ENCODE results near the gene ZNF568.

ZNF568 gene

DNA sequence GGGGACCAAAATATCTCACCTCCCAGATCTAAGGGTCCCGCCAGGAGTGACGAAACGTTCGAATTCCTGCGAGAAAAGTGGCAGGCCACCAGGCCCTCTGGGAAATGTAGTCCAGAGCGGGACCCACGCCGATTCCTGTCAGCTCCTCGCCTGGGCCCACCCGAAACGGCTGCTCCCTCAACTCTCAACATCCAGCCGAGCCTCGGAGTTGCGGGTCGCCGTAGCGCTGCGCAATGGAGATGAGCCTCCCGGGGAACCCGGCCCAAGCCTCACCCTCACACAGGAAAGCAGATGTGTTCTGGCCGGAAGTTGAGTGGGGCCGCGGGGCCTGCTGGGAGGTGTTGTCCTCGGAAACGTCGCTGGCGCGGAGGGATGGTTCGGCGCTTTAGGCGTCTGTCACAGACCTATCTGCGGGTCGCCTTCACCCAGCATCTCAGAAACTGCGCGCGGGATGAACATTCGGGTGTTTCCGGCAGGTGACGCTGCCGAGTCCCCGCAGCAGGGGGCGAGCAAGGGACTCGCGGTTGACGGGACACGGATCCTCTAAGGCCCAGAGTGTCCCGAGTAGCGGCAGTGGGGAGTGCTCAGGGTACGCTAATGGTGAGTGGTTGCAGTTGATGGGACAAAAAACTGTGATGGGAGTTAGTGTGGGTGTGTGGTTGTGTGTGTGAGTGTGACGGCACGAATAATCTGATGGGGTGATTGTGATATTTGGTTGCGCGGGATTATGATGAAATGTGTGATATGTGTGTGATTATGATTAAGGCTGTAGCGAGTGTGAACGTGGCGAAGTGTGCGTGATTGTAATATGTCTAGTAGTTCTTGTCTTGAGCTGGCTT lies at the start of gene ZNF568, which contains the start of gene ZNF829:
TSS of gene ZNF568 (plus strand) at position 341 of the 839 bp plus-strand sequence. CDS start 6,439 bp downstream, outside the sequence.
TSS of gene ZNF829 (minus strand) at position 300 of the 839 bp plus-strand sequence. CDS start 1,124 bp downstream, outside the sequence.
- peak; percentile 83 for DNase-seq (ENCODE audit: low read depth)

GRCh38 chr19:36876993-36877938 lies 38.9 kb upstream of the ZNF568 start:
- no peak for DNase-seq (ENCODE audit: low read depth)

GRCh38 chr19:36891768-36892357 lies 24.3 kb upstream of the ZNF568 start:
- DNase-seq (ENCODE audit: low read depth), result no peak

DNA sequence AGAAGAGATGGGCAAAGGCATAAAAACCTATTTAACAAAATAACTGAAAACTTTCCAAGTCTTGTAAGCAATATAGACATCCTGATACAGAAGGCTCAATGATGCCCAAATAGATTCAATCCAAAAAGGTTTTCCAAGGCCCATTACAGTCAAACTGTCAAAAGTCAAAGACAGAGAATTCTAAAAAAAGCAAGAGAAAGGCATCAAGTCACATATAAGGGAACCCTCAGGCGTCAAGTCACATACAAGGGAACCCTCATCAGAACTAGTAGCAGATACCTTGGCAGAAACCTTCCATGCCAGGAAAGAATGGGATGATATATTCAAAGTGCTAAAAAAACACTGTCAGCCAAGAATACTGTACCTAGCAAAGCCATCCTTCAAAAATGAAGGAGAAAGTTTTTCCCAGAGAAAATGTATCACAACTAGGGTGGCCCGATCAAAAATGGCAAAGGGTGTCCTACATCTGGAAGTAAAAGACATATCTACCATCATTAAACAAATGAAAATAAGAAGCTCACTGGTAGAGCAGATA lies 21.2 kb upstream of the ZNF568 start:
- no peak for DNase-seq (ENCODE audit: low read depth)

- no peak for DNase-seq (ENCODE audit: low read depth)
Observed at GRCh38 chr19:36898422-36898821, 17.7 kb upstream of the ZNF568 start.

DNA sequence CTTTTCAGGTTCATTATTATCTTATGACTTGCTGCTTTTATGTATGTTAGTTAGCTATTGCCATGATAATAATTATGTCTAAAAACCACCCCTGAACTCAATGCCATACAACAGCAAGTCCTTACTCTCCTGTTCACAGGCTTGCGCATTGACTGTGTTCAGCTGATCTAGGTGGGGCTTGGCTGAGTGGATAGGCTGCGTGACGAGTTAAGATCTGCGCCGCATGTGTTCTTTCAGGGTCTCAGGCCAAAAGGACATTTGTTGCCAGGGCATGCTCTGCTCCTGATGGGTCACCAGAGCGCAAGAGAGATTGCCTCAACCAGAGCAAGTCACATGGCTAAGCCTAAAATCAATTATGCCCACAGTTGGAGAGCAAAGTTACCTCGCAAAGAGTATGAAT lies 859 bp downstream of the ZNF568 start:
- no peak for DNase-seq (ENCODE audit: low read depth)

DNA sequence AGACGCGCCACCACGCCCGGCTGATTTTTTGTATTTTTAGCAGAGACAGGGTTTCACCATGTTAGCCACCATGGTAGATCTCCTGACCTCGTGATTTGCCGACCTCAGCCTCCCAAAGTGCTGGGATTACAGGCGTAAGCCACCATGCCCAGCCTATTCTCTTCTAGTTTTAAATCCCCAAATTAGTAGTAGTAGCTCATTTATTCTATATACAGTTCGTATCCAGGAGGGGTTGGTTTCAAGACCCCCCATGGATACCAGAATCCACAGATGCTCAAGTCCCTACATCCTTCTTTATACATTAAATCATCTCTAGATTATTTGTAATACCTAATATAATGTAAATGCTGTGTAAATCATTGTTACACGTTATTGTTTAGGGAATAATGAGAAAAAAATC lies 2.0 kb downstream of the ZNF568 start:
- DNase-seq (ENCODE audit: low read depth), result no peak

GRCh38 chr19:36931684-36932083 lies 15.6 kb downstream of the ZNF568 start:
- no peak for DNase-seq (ENCODE audit: low read depth)

DNA sequence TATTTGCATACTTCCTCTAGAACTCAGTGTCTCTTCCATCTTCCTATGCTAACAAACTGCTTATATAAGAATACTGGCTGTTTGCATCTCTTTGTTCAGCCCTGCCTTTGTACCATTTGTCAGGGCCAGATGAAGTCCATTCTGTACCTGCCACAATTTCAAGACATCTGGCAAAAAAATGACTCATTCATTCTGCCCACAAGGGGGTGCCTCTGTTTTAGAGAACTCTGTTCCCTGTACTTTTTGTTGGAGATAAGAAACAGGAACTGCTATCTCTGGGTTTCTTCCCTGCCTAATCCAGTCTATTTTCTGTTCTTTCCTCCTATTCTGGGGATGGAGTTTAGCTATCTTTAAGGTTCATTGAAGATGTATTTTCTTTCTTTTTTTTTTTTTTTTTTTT lies 23.0 kb downstream of the ZNF568 start:
- DNase-seq (ENCODE audit: low read depth), result no peak

GRCh38 chr19:36950335-36951119 lies 34.4 kb downstream of the ZNF568 start:
- no peak for DNase-seq (ENCODE audit: low read depth)

- no peak for DNase-seq (ENCODE audit: low read depth)
Observed at GRCh38 chr19:36962346-36962745, 46.2 kb downstream of the ZNF568 start.

- no peak for DNase-seq (ENCODE audit: low read depth)
Observed at GRCh38 chr19:36963280-36963679, 47.1 kb downstream of the ZNF568 start.

GRCh38 chr19:36972571-36972970 lies 56.4 kb downstream of the ZNF568 start:
- DNase-seq (ENCODE audit: low read depth), result no peak

DNA sequence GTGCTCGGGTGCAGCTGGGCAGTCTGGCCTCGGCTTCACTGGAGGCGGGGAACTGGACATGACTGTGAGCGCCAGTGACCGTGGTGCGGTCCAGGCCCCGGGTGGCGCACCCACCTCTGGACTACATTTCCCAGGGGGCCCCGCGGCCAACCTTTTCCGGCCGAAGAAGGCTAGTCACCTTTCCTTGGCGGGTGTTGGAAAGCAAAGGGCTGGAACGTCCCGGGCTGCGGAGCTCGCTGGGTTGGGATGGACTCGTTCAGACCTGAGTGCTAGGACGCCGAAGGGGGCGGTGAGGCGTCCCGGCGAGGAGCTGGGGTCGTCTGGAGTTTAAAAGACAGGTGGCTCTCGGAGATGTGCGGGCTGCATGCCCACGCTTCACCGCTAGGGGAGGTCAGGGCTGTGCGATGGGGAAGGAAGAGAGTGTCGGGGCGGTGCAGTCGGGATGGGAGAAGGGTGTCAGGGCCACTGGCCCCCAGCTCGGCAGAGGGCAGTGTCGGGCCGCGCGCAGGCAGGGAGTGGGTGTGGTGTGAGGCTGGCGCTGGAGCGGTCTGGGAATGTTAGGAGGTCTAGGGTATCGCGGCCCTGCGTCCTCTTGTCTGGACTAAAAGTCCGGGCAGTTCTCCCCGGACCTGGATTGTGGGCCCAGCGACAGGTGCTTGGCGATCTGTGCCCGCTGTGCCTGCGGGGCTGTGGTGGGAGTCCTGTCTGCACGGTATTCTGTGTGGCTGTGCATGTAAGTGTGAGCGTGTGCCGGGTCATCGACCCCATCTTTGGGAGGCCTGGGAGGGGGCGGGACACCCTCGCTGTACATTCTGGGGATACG lies 57.1 kb downstream of the ZNF568 start:
- DNase-seq (ENCODE audit: low read depth), result peak; percentile 60

DNA sequence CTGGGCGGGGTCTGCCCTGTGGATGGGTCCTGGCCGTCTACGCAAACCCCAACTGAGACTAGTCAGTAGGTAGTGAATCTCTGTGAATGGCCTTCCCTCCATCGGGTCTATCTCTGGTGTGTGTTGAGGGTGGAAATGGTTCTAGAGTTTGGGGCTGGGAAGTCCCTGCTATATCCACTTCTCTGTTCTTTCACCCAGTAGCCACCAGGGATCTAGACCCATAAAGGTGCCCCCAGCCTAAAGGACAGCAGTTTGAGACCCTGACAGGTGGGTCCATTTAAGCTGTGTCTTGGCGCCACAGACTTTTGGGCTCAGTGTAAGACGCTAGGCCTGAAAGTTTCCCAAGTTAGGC lies 57.7 kb downstream of the ZNF568 start:
- DNase-seq (ENCODE audit: low read depth), result no peak

DNA sequence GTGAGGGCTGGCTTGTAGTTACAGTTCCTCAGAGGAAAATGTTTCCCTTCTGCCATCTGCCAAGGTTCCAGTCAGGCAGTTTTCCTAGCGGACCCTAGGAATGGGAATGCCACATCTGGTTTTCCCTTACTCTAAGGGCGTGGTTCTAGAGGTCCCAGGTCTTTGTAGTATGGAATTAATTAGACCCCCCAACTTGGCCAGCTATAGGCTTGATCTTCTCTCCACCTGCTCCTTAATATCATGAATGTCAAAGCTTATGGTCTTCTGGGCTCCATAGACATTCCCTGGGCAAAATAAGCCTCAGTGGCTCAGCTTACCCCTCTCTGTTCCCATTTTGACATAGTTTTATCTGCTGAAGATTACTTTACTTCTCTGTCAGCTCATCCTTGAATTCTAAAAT lies 70.0 kb downstream of the ZNF568 start:
- DNase-seq (ENCODE audit: low read depth), result no peak

GRCh38 chr19:36986601-36987000 lies 70.5 kb downstream of the ZNF568 start:
- DNase-seq (ENCODE audit: low read depth), result no peak

DNA sequence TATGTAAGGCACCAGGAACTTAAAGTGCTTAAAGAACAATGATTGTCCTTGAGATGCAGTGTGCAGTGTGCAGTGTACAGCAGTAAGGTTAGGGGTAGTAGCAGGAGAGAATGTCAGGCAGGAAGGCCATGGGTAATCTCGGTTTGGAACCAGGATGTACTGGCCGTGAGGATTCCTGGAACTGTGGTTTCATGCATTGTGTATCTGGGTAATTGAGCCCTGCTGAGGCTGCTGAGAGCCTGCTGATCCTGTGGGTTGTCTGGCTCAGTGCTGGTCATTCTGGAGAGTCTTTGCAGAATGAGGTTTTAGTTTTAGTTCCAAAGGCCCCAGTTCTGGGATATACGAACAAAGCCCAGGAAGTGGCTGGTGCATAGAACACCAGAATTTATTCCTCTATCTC lies 71.0 kb downstream of the ZNF568 start:
- DNase-seq (ENCODE audit: low read depth), result no peak

DNA sequence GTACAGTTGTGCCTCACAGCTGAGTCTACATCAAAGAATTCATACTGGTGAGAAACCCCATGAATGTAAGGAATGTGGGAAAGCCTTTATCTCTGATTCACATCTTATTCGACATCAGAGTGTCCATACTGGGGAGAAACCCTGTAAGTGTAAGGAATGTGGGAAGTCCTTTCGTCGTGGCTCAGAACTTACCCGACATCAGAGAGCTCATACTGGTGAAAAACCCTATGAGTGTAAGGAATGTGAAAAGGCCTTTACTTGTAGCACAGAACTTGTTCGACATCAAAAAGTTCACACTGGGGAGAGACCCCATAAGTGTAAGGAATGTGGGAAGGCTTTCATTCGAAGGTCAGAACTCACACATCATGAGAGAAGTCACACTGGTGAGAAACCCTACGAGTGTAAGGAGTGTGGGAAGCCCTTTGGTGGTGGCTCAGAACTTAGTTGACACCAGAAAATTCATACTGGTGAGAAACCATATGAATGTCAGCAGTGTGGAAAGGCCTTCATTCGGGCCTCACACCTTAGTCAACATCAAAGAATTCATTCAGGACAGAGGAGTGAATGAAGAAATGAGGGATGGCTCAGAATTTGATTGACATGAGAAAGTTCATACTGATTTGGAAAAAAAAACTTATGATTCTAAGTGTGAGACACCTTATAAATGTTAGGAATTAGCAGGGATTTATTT lies 81.2 kb downstream of the ZNF568 start:
- no peak for DNase-seq (ENCODE audit: low read depth)

GRCh38 chr19:36997843-36998235 lies 81.7 kb downstream of the ZNF568 start:
- no peak for DNase-seq (ENCODE audit: low read depth)

Data from stimulated activated CD8-positive, alpha-beta memory T cell treated with anti-CD3 and anti-CD28 coated beads, Interleukin-12 subunit alpha, Interleukin-12 subunit beta, amount 100 ng/mL, for 4 hours (primary cell).